H1 (cell line): ENCODE results near the gene PLA2G10. TPM values are rescaled to one million over a fixed set of nuclear protein-coding genes. Genes with fewer than 3 reads are reported as not detected.
"Not testable (repeated sequence)": the region's sequence is repeated elsewhere in the genome, so short reads cannot be mapped to it uniquely, and the experiment has no call there.

Source experiments
- CTCF ChIA-PET: fragments of 300-600 bp; sonication (Branson Sonifier 250); formaldehyde crosslinking; loops from one replicate; lab custom pipeline; 2021; ENCODE audit not compliant: partially characterized antibody; lab: Charles Lee
- POLR2A ChIA-PET: fragments of 300-600 bp; sonication (Branson Sonifier 250); formaldehyde crosslinking; loops from one replicate; lab custom pipeline; 2021; ENCODE audit warnings: inconsistent platforms; ENCODE audit not compliant: partially characterized antibody; lab: Charles Lee
- DNase-seq, 2 experiments: peaks; one replicate each; pipeline versions ENCODE4 v3.0.0 to v3.0.0-alpha.2; 2010 to 2022; ENCODE audit warnings: low spot score in 2 of 2, low read depth in 1 of 2, mixed read lengths in 1 of 2
- FAIRE-seq: peaks from 2 replicates; lab custom pipeline; 2011; peaks lifted over from hg19 to GRCh38; lab: Jason Lieb, UNC
- H2AFZ ChIP-seq: 2 replicates; pipeline ENCODE4 v1.8.1; 2012; ENCODE audit warnings: low read length, inconsistent platforms
- H2AK5ac ChIP-seq: 2 replicates; pipeline ENCODE4 v1.6.1; 2013; ENCODE audit warnings: low read depth, low read length
- H2BK120ac ChIP-seq: replicated peaks from 2 replicates; pipeline ENCODE3; 2013; ENCODE audit warnings: low read depth, low read length, inconsistent platforms
- H2BK12ac ChIP-seq: 2 replicates; pipeline ENCODE4 v1.6.1; 2013; ENCODE audit warnings: low read depth, low read length
- H2BK15ac ChIP-seq: 2 replicates; pipeline ENCODE4 v1.6.1; 2013; ENCODE audit warnings: low read length
- H2BK20ac ChIP-seq: 2 replicates; pipeline ENCODE4 v1.6.1; 2013; ENCODE audit warnings: low read length
- H2BK5ac ChIP-seq: 2 replicates; pipeline ENCODE4 v1.6.1; 2013; ENCODE audit warnings: low read depth, low read length
- H3K14ac ChIP-seq: 2 replicates; pipeline ENCODE4 v1.6.1; 2013; ENCODE audit warnings: inconsistent platforms; ENCODE audit not compliant: insufficient read length
- H3K18ac ChIP-seq: 2 replicates; pipeline ENCODE4 v1.6.1; 2013; ENCODE audit warnings: low read length; ENCODE audit errors: extremely low read depth
- H3K23ac ChIP-seq: 2 replicates; pipeline ENCODE4 v1.6.1; 2013; ENCODE audit warnings: inconsistent platforms; ENCODE audit not compliant: insufficient read length
- H3K23me2 ChIP-seq: 2 replicates; pipeline ENCODE4 v1.6.1; 2013; ENCODE audit warnings: low read depth, low read length
- H3K27ac ChIP-seq: 2 replicates; pipeline ENCODE4 v1.6.1; 2011; ENCODE audit warnings: low read depth, low read length, inconsistent platforms
- H3K27me3 ChIP-seq, 4 experiments: replicated peaks in 1 of 4; 1 replicate in 1 of 4; 2 replicates in 3 of 4; pipeline versions ENCODE4 v1.6.1 to v1.8.1; 2011 to 2013; ENCODE audit warnings: low read length in 3 of 4, mild to moderate bottlenecking in 3 of 4, inconsistent platforms in 2 of 4, mixed read lengths in 2 of 4, moderate library complexity in 1 of 4; ENCODE audit not compliant: control insufficient read depth in 3 of 4, insufficient read depth in 3 of 4; ENCODE audit errors: extremely low read depth in 1 of 4
- H3K36me3 ChIP-seq, 4 experiments: 2 replicates each; pipeline versions ENCODE4 v1.6.1 to v1.8.1; 2011 to 2013; ENCODE audit warnings: mild to moderate bottlenecking in 4 of 4, low read length in 3 of 4, moderate library complexity in 2 of 4, control low read depth in 1 of 4, inconsistent platforms in 1 of 4; ENCODE audit not compliant: insufficient read depth in 4 of 4, control insufficient read depth in 2 of 4
- H3K4ac ChIP-seq: replicated peaks from 2 replicates; pipeline ENCODE3; 2013; ENCODE audit warnings: low read length, low read depth, mixed read lengths, inconsistent platforms; ENCODE audit not compliant: insufficient read length
- H3K4me1 ChIP-seq, 4 experiments: replicated peaks in 1 of 4; 1 replicate in 1 of 4; 2 replicates in 3 of 4; pipeline versions ENCODE4 v1.6.1 to v1.8.1; 2011 to 2013; ENCODE audit warnings: low read length in 3 of 4, inconsistent platforms in 2 of 4, mixed read lengths in 1 of 4; ENCODE audit not compliant: insufficient read depth in 4 of 4, control insufficient read depth in 3 of 4
- H3K4me2 ChIP-seq, 2 experiments: 2 replicates each; pipeline versions ENCODE4 v1.6.1 to v1.8.1; 2011 to 2013; ENCODE audit warnings: low read depth in 2 of 2, low read length in 2 of 2, control low read depth in 1 of 2, inconsistent platforms in 1 of 2, mild to moderate bottlenecking in 1 of 2; ENCODE audit not compliant: insufficient read depth in 1 of 2
- H3K4me3 ChIP-seq, 4 experiments: fragments of 200-600, 300-600 bp in 1 of 4; sonication (generic), shearing (Covaris generic), sonication (Bioruptor Twin) in 1 of 4; 2 replicates each; pipeline versions ENCODE4 v1.5.1 to v1.8.1; 2011 to 2016; ENCODE audit warnings: low read length in 4 of 4, low read depth in 3 of 4, control low read depth in 2 of 4, inconsistent platforms in 2 of 4, mild to moderate bottlenecking in 2 of 4, mixed read lengths in 1 of 4, moderate library complexity in 1 of 4; ENCODE audit not compliant: insufficient read depth in 2 of 4; ENCODE audit errors: extremely low read depth in 1 of 4
- H3K56ac ChIP-seq: replicated peaks from 2 replicates; pipeline ENCODE3; 2013; ENCODE audit warnings: low read depth, mild to moderate bottlenecking, mixed read lengths, low read length, inconsistent platforms; ENCODE audit not compliant: insufficient read length
- H3K79me1 ChIP-seq: 2 replicates; pipeline ENCODE4 v1.6.1; 2013; ENCODE audit warnings: low read depth, low read length, control low read depth
- H3K79me2 ChIP-seq, 2 experiments: 2 replicates each; pipeline versions ENCODE4 v1.6.1 to v1.8.1; 2012 to 2013; ENCODE audit warnings: low read length in 2 of 2, mild to moderate bottlenecking in 2 of 2, inconsistent platforms in 1 of 2; ENCODE audit not compliant: insufficient read depth in 2 of 2, control insufficient read depth in 1 of 2
- H3K9ac ChIP-seq, 4 experiments: replicated peaks in 1 of 4; 1 replicate in 1 of 4; 2 replicates in 3 of 4; pipeline versions ENCODE4 v1.6.1 to v1.8.1; 2011 to 2013; ENCODE audit warnings: low read depth in 3 of 4, low read length in 3 of 4, control low read depth in 2 of 4, mild to moderate bottlenecking in 2 of 4, moderate library complexity in 2 of 4, inconsistent platforms in 1 of 4; ENCODE audit errors: extremely low read depth in 1 of 4
- H3K9me3 ChIP-seq, 2 experiments: 2 replicates each; pipeline versions ENCODE4 v1.6.1 to v1.8.1; 2012 to 2013; ENCODE audit warnings: mild to moderate bottlenecking in 2 of 2, moderate library complexity in 2 of 2, control low read depth in 1 of 2, inconsistent platforms in 1 of 2, low read depth in 1 of 2, low read length in 1 of 2, mixed read lengths in 1 of 2; ENCODE audit not compliant: insufficient read depth in 2 of 2
- H4K20me1 ChIP-seq, 2 experiments: replicated peaks in 1 of 2; 2 replicates each; pipeline versions ENCODE3 to v1.8.1; 2011 to 2013; ENCODE audit warnings: inconsistent platforms in 2 of 2, low read length in 2 of 2, mild to moderate bottlenecking in 1 of 2; ENCODE audit not compliant: insufficient read depth in 2 of 2, control insufficient read depth in 1 of 2
- H4K5ac ChIP-seq: 2 replicates; pipeline ENCODE4 v1.6.1; 2013; ENCODE audit warnings: low read length, low read depth, mixed read lengths, inconsistent platforms; ENCODE audit not compliant: insufficient read length
- H4K8ac ChIP-seq: 2 replicates; pipeline ENCODE4 v1.8.0; 2013; ENCODE audit warnings: mild to moderate bottlenecking, moderate library complexity, low read length, inconsistent platforms; ENCODE audit not compliant: insufficient read depth; ENCODE audit errors: extremely low read depth
- H4K91ac ChIP-seq: replicated peaks from 2 replicates; pipeline ENCODE3; 2013; ENCODE audit warnings: low read length, mixed read lengths, inconsistent platforms; ENCODE audit not compliant: insufficient read length
- WGBS, 2 experiments: shearing (Covaris generic) in 1 of 2; methylation state at CpG; one replicate each; pipeline versions ENCODE4 v1.1.6 to v1.1.7; 2013 to 2015; ENCODE audit warnings: low lambda C conversion rate in 2 of 2, mixed read lengths in 2 of 2, inconsistent platforms in 1 of 2, low coverage in 1 of 2, missing lambda C conversion rate in 1 of 2; ENCODE audit not compliant: insufficient replicate concordance in 2 of 2, insufficient coverage in 1 of 2, insufficient read length in 1 of 2; ENCODE audit errors: extremely low coverage in 1 of 2, missing lambda C conversion rate in 1 of 2; 5-methylcytosine and 5-hydroxymethylcytosine counted together
- polyA plus RNA-seq, 7 experiments: library from polyadenylated mRNA; depleted of rRNA in 3 of 7; stranded (reverse) in 5 of 7; unstranded in 2 of 7; fragments of >200 nt in 5 of 7; fragments of 200-250 nt in 2 of 7; gene quantifications; 1 replicate in 5 of 7; 2 replicates in 1 of 7; 4 replicates in 1 of 7; pipeline versions ENCODE4 v1.2.1 to v1.2.3, GENCODE V29; 2011 to 2013; ENCODE audit warnings: missing spikeins in 2 of 7, mixed read lengths in 2 of 7
- total RNA-seq: library from RNA; stranded (reverse); fragmentation: NEBNext Ultra II Directional; extraction: Animal tissue kit (Norgen Biotek cat#: 25700); gene quantifications from 2 replicates; pipeline ENCODE4 v1.2.1, GENCODE V29; 2021
- TF ChIP-seq, protein P1 (sequence below): IDR thresholded peaks from 2 replicates; pipeline ENCODE4 v1.6.1; 2012; ENCODE audit warnings: inconsistent platforms

The PLA2G10 gene
- total and polyA plus RNA-seq, 2 of the 8 experiments (the other 6 are each of a cell fraction or from before 2014, with no cell fraction given) = 0.60 to 2.2 TPM

DNA sequence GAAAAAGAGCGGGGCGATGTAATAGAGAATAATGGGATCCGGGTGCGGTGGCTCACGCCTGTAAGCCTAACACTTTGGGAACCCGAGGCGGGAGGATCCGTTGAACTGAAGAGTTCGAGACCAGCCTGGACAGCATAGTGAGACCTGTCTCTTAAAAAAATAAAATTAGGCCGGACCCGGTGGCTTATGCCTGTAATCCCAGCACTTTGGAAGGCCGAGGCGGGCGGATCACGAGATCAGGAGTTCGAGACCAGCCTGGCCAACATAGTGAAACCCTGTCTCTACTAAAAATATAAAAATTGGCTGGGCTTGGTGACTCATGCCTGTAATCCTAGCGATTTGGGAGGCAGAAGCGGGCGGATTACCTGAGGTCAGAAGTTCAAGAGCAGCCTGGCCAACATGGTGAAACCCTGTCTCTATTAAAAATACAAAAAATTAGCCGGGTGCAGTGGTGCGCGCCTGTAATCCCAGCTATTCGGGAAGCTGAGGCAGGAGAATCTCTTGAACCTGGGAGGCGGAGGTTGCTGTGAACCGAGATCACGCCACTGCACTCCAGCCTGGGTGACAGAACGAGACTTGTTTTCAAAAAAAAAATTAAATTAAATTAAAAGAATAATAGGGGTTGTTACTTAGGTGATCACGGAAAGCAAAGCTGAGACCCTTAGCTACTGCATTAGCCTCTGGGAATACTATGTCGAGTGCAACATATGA lies 63.3 kb downstream of the PLA2G10 start:
- Histone ChIP-seq H2BK12ac (peak overlapping the region; percentile 92; the same call in 1 of the 2 replicates), H2BK5ac (peak overlapping the region; percentile 91), H3K4ac (peak overlapping the region; percentile 79), H4K5ac (peak overlapping the region; percentile 97), H3K27ac (peak overlapping the region; percentile 74), H3K4me3 (peak overlapping the region in 3 of 4 experiments; percentile 23 to 90 (median 82); a peak in 3 of 8 replicates), H4K8ac (peak overlapping the region; percentile 57; the same call in 1 of the 2 replicates), H3K56ac (peak overlapping the region; percentile 44), H3K79me2 (peaks cover 6 to 41% of the 10 kb centered on the region in 2 experiments; a peak in 3 of 4 replicates), H3K36me3 (peaks cover 0 to 25% (median 10%) of the 10 kb centered on the region in 4 experiments; a peak in 5 of 8 replicates), H3K9ac (peak overlapping the region in 3 of 4 experiments; percentile 57 to 83 (median 65); a peak in 6 of 7 replicates), H3K4me1 (peaks cover 14 to 19% (median 16%) of the 10 kb centered on the region in 4 experiments), H2AK5ac (peak overlapping the region; percentile 87; the same call in 1 of the 2 replicates), H3K4me2 (peak overlapping the region; percentile 60 to 86), H3K18ac (peak overlapping the region; percentile 88; the same call in 1 of the 2 replicates), H2BK120ac (peak overlapping the region; percentile 68)
- not testable (repeated sequence) for DNase-seq, H3K9me3 ChIP-seq, H4K20me1 ChIP-seq, H3K27me3 ChIP-seq, H3K23ac ChIP-seq, H3K14ac ChIP-seq, H2BK20ac ChIP-seq, H2BK15ac ChIP-seq, H2AFZ ChIP-seq, H4K91ac ChIP-seq, H3K79me1 ChIP-seq, H3K23me2 ChIP-seq, FAIRE-seq
- TF ChIP-seq, protein P1, sequence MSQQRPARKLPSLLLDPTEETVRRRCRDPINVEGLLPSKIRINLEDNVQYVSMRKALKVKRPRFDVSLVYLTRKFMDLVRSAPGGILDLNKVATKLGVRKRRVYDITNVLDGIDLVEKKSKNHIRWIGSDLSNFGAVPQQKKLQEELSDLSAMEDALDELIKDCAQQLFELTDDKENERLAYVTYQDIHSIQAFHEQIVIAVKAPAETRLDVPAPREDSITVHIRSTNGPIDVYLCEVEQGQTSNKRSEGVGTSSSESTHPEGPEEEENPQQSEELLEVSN = peak; percentile 16; the same call in 1 of the 2 replicates
- CTCF ChIA-PET = interaction anchor here (1.0 kb wide), 1 partner anchor 11 kb away, joined by 3 read pairs; no protein-coding TSS in a partner anchor
- WGBS, 2 experiments = 91% methylated on average over 29 of the region's 29 CpGs; no CpG with 5 or more reads in 1 of the 2 experiments
- POLR2A ChIA-PET = interaction anchor here (0.5 to 2.4 kb wide), 12 partner anchors 8 to 709 kb away, joined by 3 to 19 read pairs (median 5); no protein-coding TSS in a partner anchor
